ENCODE results near the gene S100A2. TPM values are rescaled to one million over a fixed set of nuclear protein-coding genes. Genes with fewer than 3 reads are reported as not detected.
"Not testable (repeated sequence)": the region's sequence is repeated elsewhere in the genome, so short reads cannot be mapped to it uniquely, and the experiment has no call there.

The S100A2 gene
- total RNA-seq, 2 experiments from 2014 or later, result 0.74 to 0.77 TPM

DNA sequence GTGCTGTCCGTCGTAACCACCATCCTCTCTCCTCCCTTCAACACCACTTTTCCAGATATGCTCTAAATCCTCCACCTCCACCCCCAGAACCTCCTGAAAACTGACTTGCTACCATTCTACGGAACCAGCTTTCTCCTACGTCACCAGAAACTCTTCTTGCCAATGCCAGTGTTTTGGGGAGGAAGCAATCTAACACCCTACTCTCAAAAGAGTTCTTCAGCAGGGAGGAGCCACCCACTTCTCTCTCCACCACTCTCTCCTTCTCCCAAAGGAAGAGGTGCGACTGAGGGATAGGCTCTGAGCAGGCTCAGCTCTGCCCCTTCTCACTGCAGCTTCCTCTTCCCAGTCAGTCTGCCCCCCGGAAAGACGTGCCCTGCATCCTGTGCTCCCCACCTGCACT, 6.1 kb upstream of the S100A2 start:
- peaks cover 47% of the 10 kb centered on the region for H3K4me1 Mint-ChIP-seq (ENCODE audit: low read depth)
- peak overlapping the region; percentile 18 for H3K27ac Mint-ChIP-seq
- CTCF ChIA-PET, result interaction anchor here (0.7 to 7.4 kb wide), 16 partner anchors 14 to 101 kb away, joined by 3 to 207 read pairs (median 4); partner anchors contain the start of genes CHTOP, S100A4, S100A5 and S100A6
- no peaks in the 10 kb centered on the region for H3K36me3 Mint-ChIP-seq (ENCODE audit: low read depth)
- no peaks in the 10 kb centered on the region for H3K9me3 Mint-ChIP-seq
- intact Hi-C loops (cut with micrococcal nuclease), result loop anchor here (1.0 to 2.0 kb wide), 9 partner anchors 38 to 413 kb away; partner anchors contain the start of genes CHTOP and SLC27A3
- H3K4me3 Mint-ChIP-seq, result no peak overlapping the region
- DNase-seq, result no peak
- H3K27me3 Mint-ChIP-seq (ENCODE audit: low read depth), result no peaks in the 10 kb centered on the region

DNA sequence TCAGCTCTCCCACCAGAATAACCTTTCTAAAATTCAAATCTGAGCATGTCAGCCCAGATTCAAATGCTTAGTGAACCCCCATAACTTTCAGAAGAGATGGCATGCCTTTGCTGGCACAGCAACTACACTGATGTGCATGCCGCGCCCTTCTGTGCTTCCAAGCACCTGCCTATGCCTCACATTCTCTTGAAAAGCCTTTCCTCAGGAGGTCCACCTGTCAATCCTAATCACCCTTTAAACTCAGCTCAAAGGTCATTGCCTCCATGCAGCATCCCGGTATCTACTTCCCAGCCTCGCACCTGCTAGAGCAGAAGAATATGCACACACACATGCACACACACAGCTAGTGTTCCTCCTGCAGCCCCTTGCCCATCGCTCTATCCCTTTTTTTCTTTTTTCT, 5.2 kb upstream of the S100A2 start:
- intact Hi-C loops (cut with micrococcal nuclease), result no loop called here

DNA sequence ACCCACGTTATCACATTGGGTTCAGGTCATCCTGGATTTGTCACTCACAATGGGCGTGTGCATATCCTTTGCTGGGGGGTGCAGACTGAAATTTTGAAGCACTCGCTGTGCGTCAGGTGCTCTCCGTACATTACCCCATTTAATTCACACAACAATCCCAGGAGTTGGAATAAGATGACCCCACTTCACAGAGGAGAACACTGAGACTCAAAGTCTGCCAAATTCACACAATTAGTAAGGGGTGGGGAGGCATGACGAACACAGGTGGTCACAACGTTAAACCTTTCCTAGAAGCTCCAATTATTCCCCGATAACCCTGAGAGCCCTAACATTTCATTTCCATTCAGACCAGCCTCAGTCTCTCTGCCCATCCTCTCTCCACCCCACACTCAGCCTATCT, 3.8 kb upstream of the S100A2 start:
- Mint-ChIP-seq H3K27ac (peak overlapping the region; percentile 28), H3K27me3 (ENCODE audit: low read depth) (no peaks in the 10 kb centered on the region), H3K4me1 (ENCODE audit: low read depth) (peaks cover 62% of the 10 kb centered on the region), H3K4me3 (no peak overlapping the region), H3K36me3 (ENCODE audit: low read depth) (no peaks in the 10 kb centered on the region), H3K9me3 (no peaks in the 10 kb centered on the region)
- DNase-seq, result no peak
- CTCF ChIA-PET, result interaction anchor here (1.4 to 7.4 kb wide), 3 partner anchors 35 to 60 kb away, joined by 3 to 207 read pairs (median 153); partner anchors contain the start of gene S100A6
- intact Hi-C loops (cut with micrococcal nuclease), result loop anchor here (2.0 to 5.0 kb wide), 2 partner anchors 158 to 217 kb away; partner anchors contain the start of gene INTS3

More for the DNA sequence above, 5.2 kb upstream of the S100A2 start:
- DNase-seq, result no peak
- Mint-ChIP-seq H3K27me3 (ENCODE audit: low read depth) (no peaks in the 10 kb centered on the region), H3K27ac (no peak overlapping the region), H3K9me3 (no peaks in the 10 kb centered on the region), H3K4me1 (ENCODE audit: low read depth) (peaks cover 54% of the 10 kb centered on the region), H3K36me3 (ENCODE audit: low read depth) (no peaks in the 10 kb centered on the region), H3K4me3 (no peak overlapping the region)
- CTCF ChIA-PET, result interaction anchor here (1.2 to 7.4 kb wide), 4 partner anchors 37 to 61 kb away, joined by 3 to 207 read pairs (median 78); partner anchors contain the start of genes S100A13 and S100A6

DNA sequence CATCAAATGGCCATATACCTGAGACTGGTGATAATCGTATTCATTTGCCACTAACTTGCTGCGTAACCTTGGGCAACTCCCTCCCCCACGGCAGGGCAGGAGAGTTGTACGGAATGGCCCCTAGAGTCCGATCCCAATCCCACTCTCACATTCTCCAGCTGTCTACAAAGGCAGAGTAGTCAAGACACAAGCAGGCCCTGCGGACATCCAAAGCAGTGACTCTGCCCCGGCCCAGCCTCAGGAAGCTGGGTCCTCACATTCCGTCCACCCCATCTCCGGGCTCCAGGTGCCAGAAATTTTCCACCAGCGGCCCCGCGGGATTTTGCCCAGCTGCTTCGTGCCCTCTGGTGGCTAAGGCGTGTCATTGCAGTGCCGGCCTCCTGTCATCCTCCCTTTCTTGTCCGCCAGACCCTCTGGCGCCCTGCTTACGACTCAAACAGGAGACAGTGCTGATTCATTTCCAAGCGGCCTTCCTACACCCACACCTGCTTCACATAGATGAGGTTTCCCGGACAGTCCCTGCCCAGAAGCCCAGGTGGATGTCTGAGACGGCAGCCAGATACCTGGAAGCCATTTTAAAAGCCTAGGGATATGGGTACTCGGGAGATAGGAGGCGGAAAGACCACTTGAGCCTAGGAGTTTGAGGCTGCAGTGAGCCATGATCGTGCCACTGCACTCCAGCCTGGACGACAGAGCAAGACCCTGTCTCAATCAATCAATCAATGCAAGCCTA, 2.9 kb upstream of the S100A2 start:
- H3K27ac Mint-ChIP-seq, result peak overlapping the region; percentile 66
- H3K36me3 Mint-ChIP-seq (ENCODE audit: low read depth), result no peaks in the 10 kb centered on the region
- no peaks in the 10 kb centered on the region for H3K27me3 Mint-ChIP-seq (ENCODE audit: low read depth)
- DNase-seq, result peak; percentile 93
- H3K4me3 Mint-ChIP-seq, result peak overlapping the region; percentile 68
- H3K4me1 Mint-ChIP-seq (ENCODE audit: low read depth), result peaks cover 62% of the 10 kb centered on the region
- H3K9me3 Mint-ChIP-seq, result no peaks in the 10 kb centered on the region
- CTCF ChIA-PET, result interaction anchor here (0.7 to 7.4 kb wide), 20 partner anchors 11 to 216 kb away, joined by 3 to 207 read pairs (median 4); partner anchors contain the start of genes S100A5 and S100A6
- intact Hi-C loops (cut with micrococcal nuclease), result loop anchor here (1.0 to 5.0 kb wide), 6 partner anchors 35 to 216 kb away; partner anchors contain the start of genes INTS3 and SNAPIN

DNA sequence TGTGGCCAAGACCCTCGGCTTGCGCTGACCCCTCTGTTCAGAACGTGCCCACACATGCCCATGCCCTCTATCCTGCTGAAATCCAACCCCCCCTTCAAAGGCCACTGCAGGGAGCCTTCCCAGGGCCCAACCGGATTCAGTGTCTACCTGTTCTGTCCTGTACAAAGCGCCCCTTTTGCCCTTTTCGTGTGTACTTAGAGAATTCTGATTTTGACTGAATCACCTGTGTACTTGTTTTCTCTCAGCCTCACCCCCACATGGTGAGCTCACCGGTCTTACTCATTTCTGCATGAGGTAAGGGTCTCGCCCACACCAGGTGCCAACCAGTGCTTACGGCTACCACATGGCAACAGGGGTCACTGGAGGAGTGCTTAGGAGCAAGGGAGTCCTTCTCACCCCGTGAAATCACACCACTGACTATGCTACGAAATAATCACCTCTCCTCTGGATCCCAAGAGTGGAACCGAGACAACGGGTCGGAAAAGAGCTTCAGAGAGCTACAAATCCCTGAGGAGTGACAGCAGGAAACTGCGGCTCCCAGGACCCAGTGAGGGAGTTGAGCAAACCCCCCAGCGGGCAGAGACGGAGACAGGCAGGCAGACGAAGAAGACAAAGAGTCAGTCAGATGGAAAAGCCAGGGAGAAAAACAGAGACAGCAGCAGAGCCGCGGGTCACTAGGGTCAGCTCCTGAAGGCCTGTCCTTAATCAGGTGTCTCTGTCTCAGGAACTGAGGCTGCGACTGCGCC, 2.1 kb upstream of the S100A2 start:
- Mint-ChIP-seq H3K27me3 (ENCODE audit: low read depth) (no peaks in the 10 kb centered on the region), H3K27ac (peak overlapping the region; percentile 68), H3K4me1 (ENCODE audit: low read depth) (peaks cover 55% of the 10 kb centered on the region), H3K4me3 (no peak overlapping the region), H3K9me3 (no peaks in the 10 kb centered on the region), H3K36me3 (ENCODE audit: low read depth) (no peaks in the 10 kb centered on the region)
- CTCF ChIA-PET, result interaction anchor here (0.7 to 7.4 kb wide), 21 partner anchors 10 to 216 kb away, joined by 3 to 207 read pairs (median 4); partner anchors contain the start of genes S100A5 and S100A6
- intact Hi-C loops (cut with micrococcal nuclease), result loop anchor here (1.0 to 5.0 kb wide), 6 partner anchors 34 to 215 kb away; partner anchors contain the start of genes INTS3 and SNAPIN
- peak; percentile 69 for DNase-seq

DNA sequence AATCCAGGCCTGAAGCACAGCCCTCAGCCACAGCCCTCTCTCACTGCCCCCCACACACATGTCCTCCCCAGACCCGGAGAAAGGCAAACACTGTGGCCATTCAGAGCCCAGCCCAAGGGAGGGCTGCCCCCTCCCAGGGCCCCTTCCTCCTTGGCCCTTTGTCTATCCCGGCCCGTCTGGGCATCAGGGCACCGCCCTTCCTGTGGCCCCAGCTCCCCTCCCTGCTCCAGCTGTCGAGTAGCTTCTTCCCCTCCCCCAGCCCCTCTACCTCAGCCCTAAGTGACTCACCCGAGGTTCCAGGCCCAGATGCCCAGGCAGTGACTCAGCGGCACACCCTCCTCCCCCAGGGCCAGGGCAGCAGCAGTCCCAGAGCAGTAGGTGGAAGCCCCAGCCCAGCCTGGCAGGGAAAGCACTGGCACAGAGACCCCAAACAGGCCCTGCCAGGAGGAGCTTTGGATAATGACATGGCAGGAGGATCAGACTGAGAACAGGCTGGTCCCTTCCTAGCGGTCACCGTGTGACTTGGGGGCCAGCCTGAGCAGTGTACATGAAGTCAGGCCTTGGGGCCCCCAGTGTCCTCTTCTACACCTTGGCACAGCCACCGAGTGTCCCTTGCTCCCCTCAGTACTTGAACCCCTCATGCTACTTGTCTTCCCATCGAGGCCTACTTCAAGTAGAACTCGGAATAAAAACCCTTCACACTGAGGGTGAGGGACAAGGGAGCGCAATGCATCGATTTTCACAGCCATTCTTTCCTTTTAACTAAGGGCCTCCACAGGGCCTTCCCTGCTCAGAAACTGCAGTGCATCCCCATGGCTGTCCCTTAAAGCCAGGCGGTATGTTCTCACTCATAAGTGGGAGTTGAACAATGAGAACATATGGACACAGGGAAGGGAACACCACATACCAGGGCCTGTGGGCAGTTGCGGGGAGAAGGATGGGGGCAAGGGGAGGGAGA, 1.0 kb upstream of the S100A2 start:
- Mint-ChIP-seq H3K27ac (peak overlapping the region; percentile 86), H3K27me3 (ENCODE audit: low read depth) (no peaks in the 10 kb centered on the region), H3K4me1 (ENCODE audit: low read depth) (peaks cover 44% of the 10 kb centered on the region), H3K36me3 (ENCODE audit: low read depth) (no peaks in the 10 kb centered on the region), H3K4me3 (peak overlapping the region; percentile 32), H3K9me3 (no peaks in the 10 kb centered on the region)
- intact Hi-C loops (cut with micrococcal nuclease), result loop anchor here (1.0 to 5.0 kb wide), 2 partner anchors 21 to 161 kb away; partner anchors contain the start of genes INTS3 and S100A4
- CTCF ChIA-PET, result interaction anchor here (0.5 to 6.0 kb wide), 8 partner anchors 16 to 203 kb away, joined by 3 to 44 read pairs (median 5); partner anchors contain the start of genes S100A4 and S100A6
- peak; percentile 96 for DNase-seq

DNA sequence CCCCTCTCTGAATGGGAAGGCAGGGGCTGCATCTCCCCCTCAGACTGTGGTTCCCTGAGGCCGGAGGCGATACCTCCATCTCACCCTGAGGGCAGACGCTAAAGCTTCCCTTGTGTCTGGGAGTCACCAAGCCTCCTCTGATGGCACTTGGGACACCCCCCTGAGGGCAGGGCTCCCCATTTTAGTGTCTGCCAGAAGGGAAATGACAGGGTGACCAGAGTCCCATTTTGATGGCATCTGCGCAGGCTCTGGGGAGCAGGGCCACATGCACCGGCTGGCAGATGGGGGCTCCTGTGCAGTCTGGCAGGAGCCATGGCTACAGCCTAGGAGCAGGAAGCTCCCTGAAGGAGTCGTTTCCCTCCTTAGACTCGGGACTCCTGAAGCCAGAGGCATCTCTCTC, 1.7 kb downstream of the S100A2 start:
- no peak for DNase-seq
- Mint-ChIP-seq H3K4me1 (ENCODE audit: low read depth) (peaks cover 35% of the 10 kb centered on the region), H3K36me3 (ENCODE audit: low read depth) (no peaks in the 10 kb centered on the region), H3K27me3 (ENCODE audit: low read depth) (no peaks in the 10 kb centered on the region), H3K27ac (no peak overlapping the region), H3K4me3 (no peak overlapping the region), H3K9me3 (no peaks in the 10 kb centered on the region)
- CTCF ChIA-PET, result interaction anchor here (1.4 to 6.0 kb wide), 4 partner anchors 19 to 69 kb away, joined by 3 to 44 read pairs (median 12); no protein-coding TSS in a partner anchor
- intact Hi-C loops (cut with micrococcal nuclease), result no loop called here

DNA sequence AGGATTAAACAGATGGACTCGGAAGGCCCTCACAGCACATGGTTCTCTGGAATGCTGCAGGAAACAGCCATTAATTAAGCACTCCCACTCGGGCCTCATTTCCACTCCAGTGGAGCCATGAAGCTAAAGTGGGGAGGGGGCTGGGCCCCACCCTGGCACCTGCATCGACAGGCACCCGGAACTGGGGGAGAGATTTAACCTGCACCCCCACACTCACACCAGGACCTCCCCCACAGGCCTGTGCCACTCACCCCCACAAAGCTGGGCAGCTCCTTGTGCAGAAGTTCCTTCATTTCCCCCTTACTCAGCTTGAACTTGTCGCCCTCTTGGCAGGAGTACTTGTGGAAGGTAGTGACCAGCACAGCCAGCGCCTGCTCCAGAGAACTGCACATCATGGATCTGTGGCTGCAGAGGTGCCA, 2.2 kb downstream of the S100A2 start:
- H3K4me3 Mint-ChIP-seq, result no peak overlapping the region
- H3K27me3 Mint-ChIP-seq (ENCODE audit: low read depth), result no peaks in the 10 kb centered on the region
- intact Hi-C loops (cut with micrococcal nuclease), result no loop called here
- CTCF ChIA-PET, result interaction anchor here (1.4 to 6.0 kb wide), 4 partner anchors 19 to 68 kb away, joined by 3 to 44 read pairs (median 12); no protein-coding TSS in a partner anchor
- no peak for DNase-seq
- no peak overlapping the region for H3K27ac Mint-ChIP-seq
- peaks cover 31% of the 10 kb centered on the region for H3K4me1 Mint-ChIP-seq (ENCODE audit: low read depth)
- H3K9me3 Mint-ChIP-seq, result no peaks in the 10 kb centered on the region
- H3K36me3 Mint-ChIP-seq (ENCODE audit: low read depth), result no peaks in the 10 kb centered on the region

DNA sequence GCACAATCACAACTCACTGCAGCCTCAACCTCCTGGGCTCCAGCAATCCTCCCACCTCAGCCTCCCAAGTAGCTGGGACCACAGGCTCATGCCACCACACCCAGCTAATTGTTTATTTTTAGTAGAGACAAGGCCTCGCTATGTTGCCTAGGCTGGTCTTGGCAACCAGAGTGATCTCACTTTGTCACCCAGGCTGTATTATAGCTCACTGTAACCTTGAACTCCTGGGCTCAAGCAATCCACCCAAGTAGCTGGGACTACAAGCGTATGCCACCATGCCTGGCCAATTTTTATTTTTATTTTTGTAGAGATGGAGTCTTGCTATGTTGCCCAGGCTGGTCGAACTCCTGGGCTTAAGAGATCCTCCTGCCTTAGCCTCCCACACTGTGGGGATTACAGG, 3.6 kb downstream of the S100A2 start:
- H3K27ac Mint-ChIP-seq; H3K9me3 Mint-ChIP-seq; H3K36me3 Mint-ChIP-seq (ENCODE audit: low read depth); DNase-seq; H3K27me3 Mint-ChIP-seq (ENCODE audit: low read depth); H3K4me3 Mint-ChIP-seq; intact Hi-C loops (cut with micrococcal nuclease): not testable (repeated sequence)
- CTCF ChIA-PET, result interaction anchor here (0.8 to 6.0 kb wide), 4 partner anchors 14 to 51 kb away, joined by 3 to 44 read pairs (median 12); partner anchors contain the start of gene S100A6
- H3K4me1 Mint-ChIP-seq (ENCODE audit: low read depth), result peaks cover 18% of the 10 kb centered on the region

DNA sequence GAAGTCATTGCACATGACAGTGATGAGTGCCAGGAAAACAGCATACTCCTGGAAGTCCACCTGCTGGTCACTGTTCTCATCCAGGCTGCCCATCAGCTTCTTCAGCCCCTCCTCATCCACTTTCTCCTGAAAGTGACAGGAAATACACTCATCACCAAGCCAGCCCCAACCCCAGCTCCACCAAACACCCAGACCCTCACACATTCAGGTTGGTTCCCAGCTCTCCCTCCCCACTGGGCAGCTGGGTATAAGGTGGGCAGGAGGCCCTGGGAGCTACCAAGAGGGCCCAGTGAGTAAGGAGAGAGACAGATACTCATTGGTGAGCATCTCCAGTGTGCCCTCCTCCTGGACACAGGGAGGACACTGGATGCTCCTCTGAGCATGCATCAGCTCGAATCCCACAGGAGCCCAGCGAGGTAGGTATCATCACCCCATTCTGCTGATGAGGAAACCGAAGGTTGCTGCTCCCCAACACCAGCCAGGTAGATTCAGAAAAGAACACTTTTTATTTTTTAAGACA, 4.1 kb downstream of the S100A2 start:
- no peak overlapping the region for H3K4me3 Mint-ChIP-seq
- H3K27ac Mint-ChIP-seq, result no peak overlapping the region
- CTCF ChIA-PET, result interaction anchor here (0.8 to 6.0 kb wide), 5 partner anchors 11 to 51 kb away, joined by 3 to 44 read pairs (median 5); partner anchors contain the start of gene S100A6
- intact Hi-C loops (cut with micrococcal nuclease), result no loop called here
- no peaks in the 10 kb centered on the region for H3K9me3 Mint-ChIP-seq
- H3K4me1 Mint-ChIP-seq (ENCODE audit: low read depth), result peaks cover 13% of the 10 kb centered on the region
- no peak for DNase-seq
- no peaks in the 10 kb centered on the region for H3K27me3 Mint-ChIP-seq (ENCODE audit: low read depth)
- H3K36me3 Mint-ChIP-seq (ENCODE audit: low read depth), result no peaks in the 10 kb centered on the region
